HepG2 (cell line): ENCODE data around the gene TBL3. TPM values are rescaled to one million over a fixed set of nuclear protein-coding genes. Genes with fewer than 3 reads are reported as not detected.

Experiments
- ARHGAP35 ChIP-seq: sonication (generic); formaldehyde crosslinking; IDR thresholded peaks from 2 replicates; pipeline ENCODE4 v1.9.0; 2022; ENCODE audit warnings: mild to moderate bottlenecking, inconsistent platforms, moderate library complexity, missing genetic modification reagents, borderline replicate concordance
- EHMT2 ChIP-seq: fragments of 200-600 bp; sonication (generic); IDR thresholded peaks from 2 replicates; pipeline ENCODE4 v1.7.0; 2017; ENCODE audit warnings: antibody characterized with exemption, low read depth, low read length, borderline replicate concordance
- EZH2 ChIP-seq: conservative IDR thresholded peaks from 2 replicates; pipeline ENCODE4 v1.6.1; 2012; ENCODE audit warnings: mild to moderate bottlenecking, low read depth, low read length, moderate library complexity
- FOSL2 ChIP-seq: sonication (generic); formaldehyde crosslinking; IDR thresholded peaks from 2 replicates; pipeline ENCODE4 v1.4.0; 2020; ENCODE audit warnings: missing genetic modification reagents
- GPN1 ChIP-seq: sonication (generic); formaldehyde crosslinking; IDR thresholded peaks from 2 replicates; pipeline ENCODE4 v1.5.1; 2020; ENCODE audit warnings: missing genetic modification reagents, borderline replicate concordance
- KAT7 ChIP-seq: IDR thresholded peaks from 2 replicates; pipeline ENCODE4 v1.6.1; 2018; ENCODE audit warnings: borderline replicate concordance, missing compliant biosample characterization
- KLF9 ChIP-seq: IDR thresholded peaks from 2 replicates; pipeline ENCODE4 v1.6.1; 2016; ENCODE audit warnings: low read depth
- LCORL ChIP-seq, 2 experiments: fragments of 450-650 bp in 1 of 2; sonication (generic) in 1 of 2; formaldehyde crosslinking in 1 of 2; IDR thresholded peaks; 2 replicates each; pipeline versions ENCODE4 v1.5.0 to v1.6.1; 2017 to 2020; ENCODE audit warnings: antibody characterized with exemption in 1 of 2, missing genetic modification reagents in 1 of 2
- MYC ChIP-seq: sonication (generic); formaldehyde crosslinking; IDR thresholded peaks from 2 replicates; pipeline ENCODE4 v1.9.0; 2021; ENCODE audit warnings: missing genetic modification reagents, borderline replicate concordance
- RNF2 ChIP-seq: fragments of 450-650 bp; conservative IDR thresholded peaks from 2 replicates; pipeline ENCODE4 v1.6.1; 2016; ENCODE audit warnings: low read depth
- SAP130 ChIP-seq: IDR thresholded peaks from 2 replicates; pipeline ENCODE4 v1.6.1; 2016; ENCODE audit warnings: low read depth
- SP1 ChIP-seq, 2 experiments: fragments of 450-650 bp in 1 of 2; sonication (generic) in 1 of 2; formaldehyde crosslinking in 1 of 2; IDR thresholded peaks; 2 replicates each; pipeline versions ENCODE4 v1.4.0 to v1.6.1; 2016 to 2020; ENCODE audit warnings: missing genetic modification reagents in 1 of 2
- STAG1 ChIP-seq: sonication (generic); formaldehyde crosslinking; IDR thresholded peaks from 2 replicates; pipeline ENCODE4 v1.4.0; 2020; ENCODE audit warnings: missing genetic modification reagents
- TP53 ChIP-seq: sonication (generic); formaldehyde crosslinking; conservative IDR thresholded peaks from 2 replicates; pipeline ENCODE4 v1.4.0; 2020; ENCODE audit warnings: missing genetic modification reagents
- XRCC5 ChIP-seq: fragments of 200-400 bp; formaldehyde crosslinking; optimal IDR thresholded peaks from 2 replicates; pipeline ENCODE3; 2017; ENCODE audit warnings: mild to moderate bottlenecking, low read length
- ZFP82 ChIP-seq: sonication (generic); formaldehyde crosslinking; IDR thresholded peaks from 2 replicates; pipeline ENCODE4 v1.5.1; 2020; ENCODE audit warnings: mild to moderate bottlenecking, missing genetic modification reagents, borderline replicate concordance
- ZFY ChIP-seq: sonication (generic); formaldehyde crosslinking; IDR thresholded peaks from 2 replicates; pipeline ENCODE4 v1.4.0; 2020; ENCODE audit warnings: missing genetic modification reagents
- ZNF124 ChIP-seq: sonication (generic); formaldehyde crosslinking; IDR thresholded peaks from 2 replicates; pipeline ENCODE4 v1.4.0; 2020; ENCODE audit warnings: missing genetic modification reagents
- ZNF230 ChIP-seq: sonication (generic); formaldehyde crosslinking; IDR thresholded peaks from 2 replicates; pipeline ENCODE4 v1.4.0; 2020; ENCODE audit warnings: mild to moderate bottlenecking, missing genetic modification reagents
- ZNF329 ChIP-seq: sonication (generic); formaldehyde crosslinking; IDR thresholded peaks from 2 replicates; pipeline ENCODE4 v1.9.0; 2021; ENCODE audit warnings: low read depth, mild to moderate bottlenecking, missing genetic modification reagents
- ZNF549 ChIP-seq: sonication (generic); formaldehyde crosslinking; IDR thresholded peaks from 2 replicates; pipeline ENCODE4 v1.5.0; 2020; ENCODE audit warnings: missing genetic modification reagents
- ZNF550 ChIP-seq: sonication (generic); formaldehyde crosslinking; IDR thresholded peaks from 2 replicates; pipeline ENCODE4 v1.4.0; 2020; ENCODE audit warnings: mild to moderate bottlenecking, missing genetic modification reagents, borderline replicate concordance
- ZNF607 ChIP-seq: sonication (generic); formaldehyde crosslinking; IDR thresholded peaks from 2 replicates; pipeline ENCODE4 v1.5.1; 2020; ENCODE audit warnings: missing genetic modification reagents, mild to moderate bottlenecking, borderline replicate concordance
- ZNF746 ChIP-seq: sonication (generic); formaldehyde crosslinking; IDR thresholded peaks from 2 replicates; pipeline ENCODE4 v1.8.0; 2022; ENCODE audit warnings: mild to moderate bottlenecking, missing genetic modification reagents
- polyA plus RNA-seq, 8 experiments: library from polyadenylated mRNA; depleted of rRNA in 3 of 8; stranded (reverse) in 7 of 8; unstranded in 1 of 8; fragments of >200 nt; fragmentation: Illumina TruSeq in 4 of 8; extraction: Trizol in 4 of 8; gene quantifications; 2 replicates each; pipeline versions ENCODE4 v1.2.1 to v1.2.3, GENCODE V29; 2011 to 2016; ENCODE audit warnings: low read depth in 4 of 8, missing spikeins in 1 of 8, mixed read lengths in 1 of 8; ENCODE audit not compliant: insufficient read depth in 1 of 8
- total RNA-seq, 5 experiments: library from RNA; depleted of rRNA; stranded (reverse); fragments of >200 nt; fragmentation: Illumina TruSeq; extraction: Trizol; gene quantifications; 2 replicates each; pipeline ENCODE4 v1.2.3, GENCODE V29; 2016; ENCODE audit warnings: low read depth in 1 of 5
- TF ChIP-seq, protein P1 (sequence below): sonication (generic); formaldehyde crosslinking; IDR thresholded peaks from 2 replicates; pipeline ENCODE4 v1.5.0; 2020; ENCODE audit warnings: mild to moderate bottlenecking, missing genetic modification reagents
- TF ChIP-seq, protein P2 (sequence below): IDR thresholded peaks from 2 replicates; pipeline ENCODE4 v1.6.1; 2016; ENCODE audit warnings: missing compliant biosample characterization, missing genetic modification reagents, borderline replicate concordance
- TF ChIP-seq, protein P3 (sequence below): sonication (generic); formaldehyde crosslinking; IDR thresholded peaks from 2 replicates; pipeline ENCODE4 v1.4.0; 2020; ENCODE audit warnings: missing genetic modification reagents, mild to moderate bottlenecking, borderline replicate concordance

The TBL3 gene
- total and polyA plus RNA-seq, 2 of the 13 experiments (the other 11 are each of a cell fraction or from before 2014, with no cell fraction given), result 16.8 to 38.0 TPM

DNA sequence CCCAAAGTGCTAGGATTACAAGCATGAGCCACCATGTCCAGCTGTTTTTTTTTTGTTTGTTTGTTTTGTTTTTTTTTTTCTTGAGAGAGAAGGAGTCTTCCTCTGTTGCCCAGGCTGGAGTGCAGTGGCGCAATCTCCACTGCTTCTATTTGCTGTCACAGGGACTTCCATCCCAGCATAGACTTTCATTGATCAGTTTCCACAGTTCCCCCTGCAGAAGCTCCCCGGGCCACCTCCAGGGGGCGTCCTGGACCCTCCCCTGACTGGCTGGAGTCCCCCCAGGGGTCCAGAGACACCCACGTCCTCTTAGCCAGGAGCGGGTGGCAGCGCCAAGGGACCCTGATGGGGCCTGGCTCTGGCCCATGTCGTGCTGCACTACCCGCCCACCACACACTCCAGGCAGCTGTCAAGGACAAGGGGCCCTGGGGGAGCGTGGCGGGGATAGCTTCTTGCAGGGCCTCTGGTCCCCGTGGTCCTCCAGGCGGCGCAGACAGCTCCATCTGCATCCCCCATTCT lies 44.6 kb downstream of the TBL3 start (continued):
- TF ChIP-seq KAT7 (CRISPR knock-in tag), result no peak; the same call in 1 of the 2 replicates
- no peak for TF ChIP-seq TP53 (CRISPR knock-in tag)
- 0 out of 2 replicates have a peak, but pooled peaks have one; percentile 36 for TF ChIP-seq FOSL2 (CRISPR knock-in tag)
- no peak for TF ChIP-seq ZNF607
- TF ChIP-seq ARHGAP35 (CRISPR knock-in tag), result no peak
- no peak for TF ChIP-seq RNF2
- TF ChIP-seq ZNF124 (CRISPR knock-in tag), result 0 out of 2 replicates have a peak, but pooled peaks have one; percentile 27
- peak; percentile 23 for TF ChIP-seq XRCC5
- TF ChIP-seq, protein P1, sequence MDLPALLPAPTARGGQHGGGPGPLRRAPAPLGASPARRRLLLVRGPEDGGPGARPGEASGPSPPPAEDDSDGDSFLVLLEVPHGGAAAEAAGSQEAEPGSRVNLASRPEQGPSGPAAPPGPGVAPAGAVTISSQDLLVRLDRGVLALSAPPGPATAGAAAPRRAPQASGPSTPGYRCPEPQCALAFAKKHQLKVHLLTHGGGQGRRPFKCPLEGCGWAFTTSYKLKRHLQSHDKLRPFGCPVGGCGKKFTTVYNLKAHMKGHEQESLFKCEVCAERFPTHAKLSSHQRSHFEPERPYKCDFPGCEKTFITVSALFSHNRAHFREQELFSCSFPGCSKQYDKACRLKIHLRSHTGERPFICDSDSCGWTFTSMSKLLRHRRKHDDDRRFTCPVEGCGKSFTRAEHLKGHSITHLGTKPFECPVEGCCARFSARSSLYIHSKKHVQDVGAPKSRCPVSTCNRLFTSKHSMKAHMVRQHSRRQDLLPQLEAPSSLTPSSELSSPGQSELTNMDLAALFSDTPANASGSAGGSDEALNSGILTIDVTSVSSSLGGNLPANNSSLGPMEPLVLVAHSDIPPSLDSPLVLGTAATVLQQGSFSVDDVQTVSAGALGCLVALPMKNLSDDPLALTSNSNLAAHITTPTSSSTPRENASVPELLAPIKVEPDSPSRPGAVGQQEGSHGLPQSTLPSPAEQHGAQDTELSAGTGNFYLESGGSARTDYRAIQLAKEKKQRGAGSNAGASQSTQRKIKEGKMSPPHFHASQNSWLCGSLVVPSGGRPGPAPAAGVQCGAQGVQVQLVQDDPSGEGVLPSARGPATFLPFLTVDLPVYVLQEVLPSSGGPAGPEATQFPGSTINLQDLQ, result no peak
- TF ChIP-seq MYC (CRISPR knock-in tag), result no peak
- peak; percentile 40 for TF ChIP-seq SAP130 (CRISPR knock-in tag)
- TF ChIP-seq KLF9 (CRISPR knock-in tag), result no peak
- TF ChIP-seq ZFY (CRISPR knock-in tag), result no peak
- TF ChIP-seq ZNF550 (CRISPR knock-in tag), result no peak
- TF ChIP-seq, protein P2, sequence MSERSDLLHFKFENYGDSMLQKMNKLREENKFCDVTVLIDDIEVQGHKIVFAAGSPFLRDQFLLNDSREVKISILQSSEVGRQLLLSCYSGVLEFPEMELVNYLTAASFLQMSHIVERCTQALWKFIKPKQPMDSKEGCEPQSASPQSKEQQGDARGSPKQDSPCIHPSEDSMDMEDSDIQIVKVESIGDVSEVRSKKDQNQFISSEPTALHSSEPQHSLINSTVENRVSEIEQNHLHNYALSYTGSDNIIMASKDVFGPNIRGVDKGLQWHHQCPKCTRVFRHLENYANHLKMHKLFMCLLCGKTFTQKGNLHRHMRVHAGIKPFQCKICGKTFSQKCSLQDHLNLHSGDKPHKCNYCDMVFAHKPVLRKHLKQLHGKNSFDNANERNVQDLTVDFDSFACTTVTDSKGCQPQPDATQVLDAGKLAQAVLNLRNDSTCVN, result no peak; the same call in 1 of the 2 replicates
- TF ChIP-seq ZFP82 (CRISPR knock-in tag), result no peak
- TF ChIP-seq GPN1 (CRISPR knock-in tag), result no peak
- peak; percentile 48 for TF ChIP-seq STAG1 (CRISPR knock-in tag)
- no peak for TF ChIP-seq ZNF549 (CRISPR knock-in tag)
- no peak for TF ChIP-seq EHMT2
- no peak for TF ChIP-seq ZNF746 (CRISPR knock-in tag)
- TF ChIP-seq ZNF230 (CRISPR knock-in tag), result no peak
- TF ChIP-seq, protein P3, sequence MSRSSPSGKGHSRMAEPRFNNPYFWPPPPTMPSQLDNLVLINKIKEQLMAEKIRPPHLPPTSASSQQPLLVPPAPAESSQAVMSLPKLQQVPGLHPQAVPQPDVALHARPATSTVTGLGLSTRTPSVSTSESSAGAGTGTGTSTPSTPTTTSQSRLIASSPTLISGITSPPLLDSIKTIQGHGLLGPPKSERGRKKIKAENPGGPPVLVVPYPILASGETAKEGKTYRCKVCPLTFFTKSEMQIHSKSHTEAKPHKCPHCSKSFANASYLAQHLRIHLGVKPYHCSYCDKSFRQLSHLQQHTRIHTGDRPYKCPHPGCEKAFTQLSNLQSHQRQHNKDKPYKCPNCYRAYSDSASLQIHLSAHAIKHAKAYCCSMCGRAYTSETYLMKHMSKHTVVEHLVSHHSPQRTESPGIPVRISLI (CRISPR knock-in tag), result peak; percentile 90
- no peak for TF ChIP-seq EZH2
- TF ChIP-seq ZNF329, result no peak
- no peak for TF ChIP-seq LCORL (IDR thresholded peaks at IDR 0.05)
- no peak for TF ChIP-seq LCORL (CRISPR knock-in tag; IDR thresholded peaks at IDR 0.05)
- no peak for TF ChIP-seq SP1 (IDR thresholded peaks at IDR 0.05)
- TF ChIP-seq SP1 (CRISPR knock-in tag; IDR thresholded peaks at IDR 0.05), result 0 out of 2 replicates have a peak, but pooled peaks have one; percentile 12
